RCC 7860 (cell line): ENCODE results near the gene ACACB.
A peak's percentile ranks its signal among the peaks of the same experiment; 100 is the strongest.

Experiments used
- DNase-seq: peaks from one replicate; pipeline ENCODE4 v3.0.0-alpha.2; 2015; ENCODE audit warnings: low spot score
- FAIRE-seq: peaks from 2 replicates; lab custom pipeline; 2012; peaks lifted over from hg19 to GRCh38; lab: Jason Lieb, UNC

ACACB gene

GRCh38 chr12:109247831-109248654 lies 131.7 kb downstream of the ACACB start:
- no peak for DNase-seq
- FAIRE-seq, result no peak

GRCh38 chr12:109250523-109250922 lies 134.1 kb downstream of the ACACB start:
- FAIRE-seq (no peak), DNase-seq (no peak)

GRCh38 chr12:109252799-109253198 lies 136.4 kb downstream of the ACACB start:
- FAIRE-seq, result no peak
- no peak for DNase-seq

- DNase-seq (no peak), FAIRE-seq (no peak)
Observed at GRCh38 chr12:109253913-109254544, 137.6 kb downstream of the ACACB start.

- DNase-seq, result no peak
Observed at GRCh38 chr12:109255377-109255776, 139.0 kb downstream of the ACACB start.

GRCh38 chr12:109256011-109256410 lies 139.6 kb downstream of the ACACB start:
- DNase-seq (no peak), FAIRE-seq (no peak)

More at GRCh38 chr12:109255377-109255776, 139.0 kb downstream of the ACACB start:
- no peak for FAIRE-seq

- DNase-seq (no peak), FAIRE-seq (no peak)
Observed at GRCh38 chr12:109258201-109258600, 141.8 kb downstream of the ACACB start.

GRCh38 chr12:109258607-109259544 lies 142.5 kb downstream of the ACACB start:
- DNase-seq, result no peak
- no peak for FAIRE-seq

GRCh38 chr12:109259545-109259895 lies 143.1 kb downstream of the ACACB start:
- FAIRE-seq (no peak), DNase-seq (no peak)

GRCh38 chr12:109261087-109261486 lies 144.7 kb downstream of the ACACB start:
- DNase-seq (no peak), FAIRE-seq (no peak)

- DNase-seq (no peak), FAIRE-seq (no peak)
Observed at GRCh38 chr12:109261939-109262338, 145.6 kb downstream of the ACACB start.

- no peak for FAIRE-seq
- no peak for DNase-seq
Observed at GRCh38 chr12:109263439-109263838, 147.1 kb downstream of the ACACB start.

GRCh38 chr12:109264095-109264942 lies 147.9 kb downstream of the ACACB start:
- FAIRE-seq (no peak), DNase-seq (peak; percentile 20)

- FAIRE-seq (no peak), DNase-seq (no peak)
Observed at GRCh38 chr12:109264943-109265650, 148.7 kb downstream of the ACACB start.

GRCh38 chr12:109266106-109266879 lies 149.9 kb downstream of the ACACB start:
- no peak for FAIRE-seq
- DNase-seq, result no peak

GRCh38 chr12:109267361-109267760 lies 151.0 kb downstream of the ACACB start:
- no peak for DNase-seq
- FAIRE-seq, result no peak

- no peak for FAIRE-seq
- no peak for DNase-seq
Observed at GRCh38 chr12:109268896-109269295, 152.5 kb downstream of the ACACB start.

- DNase-seq, result no peak
- FAIRE-seq, result no peak
Observed at GRCh38 chr12:109269428-109269827, 153.0 kb downstream of the ACACB start.

- no peak for DNase-seq
- FAIRE-seq, result no peak
Observed at GRCh38 chr12:109270494-109270893, 154.1 kb downstream of the ACACB start.
